ENCODE results near the gene RMDN2.

The RMDN2 gene

GRCh38 chr2:37982847-37983246, 57.8 kb downstream of the RMDN2 start:
- DNase-seq: no peak
- H3K4me1 ChIP-seq (ENCODE audit: low read length): no peaks in the 10 kb centered on the region
- H3K9me2 ChIP-seq (replicated peaks; ENCODE audit: insufficient read depth, low read length): no peaks in the 10 kb centered on the region
- H3K4me2 ChIP-seq (ENCODE audit: low read depth, low read length): no peak overlapping the region
- H4K20me1 ChIP-seq (ENCODE audit: insufficient read depth, low read length): no peaks in the 10 kb centered on the region
- no peak for TF ChIP-seq EZH2phosphoT487 (IDR thresholded peaks at IDR 0.05; ENCODE audit: low read length)
- TF ChIP-seq EZH2 (optimal IDR thresholded peaks at IDR 0.05; ENCODE audit: low read depth, low read length): no peak
- TF ChIP-seq, protein P1, sequence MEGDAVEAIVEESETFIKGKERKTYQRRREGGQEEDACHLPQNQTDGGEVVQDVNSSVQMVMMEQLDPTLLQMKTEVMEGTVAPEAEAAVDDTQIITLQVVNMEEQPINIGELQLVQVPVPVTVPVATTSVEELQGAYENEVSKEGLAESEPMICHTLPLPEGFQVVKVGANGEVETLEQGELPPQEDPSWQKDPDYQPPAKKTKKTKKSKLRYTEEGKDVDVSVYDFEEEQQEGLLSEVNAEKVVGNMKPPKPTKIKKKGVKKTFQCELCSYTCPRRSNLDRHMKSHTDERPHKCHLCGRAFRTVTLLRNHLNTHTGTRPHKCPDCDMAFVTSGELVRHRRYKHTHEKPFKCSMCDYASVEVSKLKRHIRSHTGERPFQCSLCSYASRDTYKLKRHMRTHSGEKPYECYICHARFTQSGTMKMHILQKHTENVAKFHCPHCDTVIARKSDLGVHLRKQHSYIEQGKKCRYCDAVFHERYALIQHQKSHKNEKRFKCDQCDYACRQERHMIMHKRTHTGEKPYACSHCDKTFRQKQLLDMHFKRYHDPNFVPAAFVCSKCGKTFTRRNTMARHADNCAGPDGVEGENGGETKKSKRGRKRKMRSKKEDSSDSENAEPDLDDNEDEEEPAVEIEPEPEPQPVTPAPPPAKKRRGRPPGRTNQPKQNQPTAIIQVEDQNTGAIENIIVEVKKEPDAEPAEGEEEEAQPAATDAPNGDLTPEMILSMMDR (IDR thresholded peaks at IDR 0.05; ENCODE audit: low read length): no peak
- H3K27ac ChIP-seq (ENCODE audit: low read length): no peak overlapping the region
- H3F3A ChIP-seq (ENCODE audit: insufficient read depth, low read length): no peaks in the 10 kb centered on the region
- H2AFZ ChIP-seq (ENCODE audit: low read length): no peak overlapping the region
- no peak overlapping the region for H3K4me3 ChIP-seq (ENCODE audit: low read length)
- no peak overlapping the region for H3K9ac ChIP-seq (ENCODE audit: low read length)
- no peaks in the 10 kb centered on the region for H3K36me3 ChIP-seq (replicated peaks; ENCODE audit: insufficient read depth, low read length)
- no peaks in the 10 kb centered on the region for H3K79me2 ChIP-seq (ENCODE audit: low read length)
- no peaks in the 10 kb centered on the region for H3K27me3 ChIP-seq (replicated peaks; ENCODE audit: insufficient read depth, low read length)
- no peaks in the 10 kb centered on the region for H3K9me3 ChIP-seq (replicated peaks; ENCODE audit: insufficient read depth, low read length)

GRCh38 chr2:37983719-37984118, 58.6 kb downstream of the RMDN2 start:
- H3K27ac ChIP-seq (ENCODE audit: low read length): no peak overlapping the region
- no peaks in the 10 kb centered on the region for H3K79me2 ChIP-seq (ENCODE audit: low read length)
- no peak overlapping the region for H3K4me2 ChIP-seq (ENCODE audit: low read depth, low read length)
- H3K27me3 ChIP-seq (replicated peaks; ENCODE audit: insufficient read depth, low read length): no peaks in the 10 kb centered on the region
- no peak for DNase-seq
- no peak overlapping the region for H3K4me3 ChIP-seq (ENCODE audit: low read length)
- no peaks in the 10 kb centered on the region for H3F3A ChIP-seq (ENCODE audit: insufficient read depth, low read length)
- H3K9me3 ChIP-seq (replicated peaks; ENCODE audit: insufficient read depth, low read length): no peaks in the 10 kb centered on the region
- no peaks in the 10 kb centered on the region for H4K20me1 ChIP-seq (ENCODE audit: insufficient read depth, low read length)
- no peaks in the 10 kb centered on the region for H3K9me2 ChIP-seq (replicated peaks; ENCODE audit: insufficient read depth, low read length)
- H2AFZ ChIP-seq (ENCODE audit: low read length): no peak overlapping the region
- TF ChIP-seq EZH2phosphoT487 (IDR thresholded peaks at IDR 0.05; ENCODE audit: low read length): no peak
- TF ChIP-seq EZH2 (optimal IDR thresholded peaks at IDR 0.05; ENCODE audit: low read depth, low read length): no peak
- TF ChIP-seq, protein P1 (IDR thresholded peaks at IDR 0.05; ENCODE audit: low read length): no peak
- no peak overlapping the region for H3K9ac ChIP-seq (ENCODE audit: low read length)
- no peaks in the 10 kb centered on the region for H3K4me1 ChIP-seq (ENCODE audit: low read length)
- no peaks in the 10 kb centered on the region for H3K36me3 ChIP-seq (replicated peaks; ENCODE audit: insufficient read depth, low read length)

DNA sequence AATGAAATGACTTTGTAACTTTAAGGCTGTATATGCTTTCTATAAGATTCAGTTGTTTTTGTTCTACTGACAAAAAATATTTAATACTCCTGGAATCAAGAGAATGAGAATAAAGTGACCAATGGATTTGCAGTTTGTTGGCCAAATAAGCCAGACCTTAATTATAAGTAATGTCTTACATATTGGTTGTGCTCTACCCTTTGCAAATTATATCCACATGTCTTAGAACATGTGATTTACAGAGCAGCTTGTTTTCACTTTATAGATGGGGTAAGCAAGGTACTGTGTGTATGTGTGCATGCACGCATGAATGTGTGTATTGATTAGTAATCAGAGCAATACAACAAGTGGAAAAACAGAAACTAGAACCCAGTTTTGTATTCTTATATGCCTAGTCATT, 59.1 kb downstream of the RMDN2 start:
- no peaks in the 10 kb centered on the region for H3K79me2 ChIP-seq (ENCODE audit: low read length)
- DNase-seq: no peak

More for the DNA sequence above, 59.1 kb downstream of the RMDN2 start:
- Histone ChIP-seq H3K27me3 (replicated peaks; ENCODE audit: insufficient read depth, low read length) (no peaks in the 10 kb centered on the region), H3K9me3 (replicated peaks; ENCODE audit: insufficient read depth, low read length) (no peaks in the 10 kb centered on the region), H3K9ac (ENCODE audit: low read length) (no peak overlapping the region), H3K36me3 (replicated peaks; ENCODE audit: insufficient read depth, low read length) (no peaks in the 10 kb centered on the region), H3K9me2 (replicated peaks; ENCODE audit: insufficient read depth, low read length) (no peaks in the 10 kb centered on the region), H3K27ac (ENCODE audit: low read length) (no peak overlapping the region), H3K4me2 (ENCODE audit: low read depth, low read length) (no peak overlapping the region), H3K4me3 (ENCODE audit: low read length) (no peak overlapping the region), H2AFZ (ENCODE audit: low read length) (no peak overlapping the region), H4K20me1 (ENCODE audit: insufficient read depth, low read length) (no peaks in the 10 kb centered on the region), H3K4me1 (ENCODE audit: low read length) (no peaks in the 10 kb centered on the region), H3F3A (ENCODE audit: insufficient read depth, low read length) (no peaks in the 10 kb centered on the region)
- TF ChIP-seq EZH2 (optimal IDR thresholded peaks at IDR 0.05; ENCODE audit: low read depth, low read length) (no peak), EZH2phosphoT487 (IDR thresholded peaks at IDR 0.05; ENCODE audit: low read length) (no peak)
- TF ChIP-seq, protein P1 (IDR thresholded peaks at IDR 0.05; ENCODE audit: low read length): no peak
